Psoas muscle (tissue), 8 donors: ENCODE measurements around the gene RYR1. TPM values are rescaled to one million over a fixed set of nuclear protein-coding genes. Genes with fewer than 3 reads are reported as not detected.
A peak's percentile ranks its signal among the peaks of the same experiment; 100 is the strongest.
"Not testable (repeated sequence)": the region's sequence is repeated elsewhere in the genome, so short reads cannot be mapped to it uniquely, and the experiment has no call there.

Experiments used
- ATAC-seq, 4 donors: fragments of 200-7000 bp; cut with Tn5 transposase; one replicate each; pipeline ENCODE4 v1.9.1; 2020; ENCODE audit warnings: moderate library complexity in 3 of 4, mild to moderate bottlenecking in 2 of 4
- DNase-seq, 2 donors: peaks; one replicate each; pipeline ENCODE4 v3.0.0-alpha.2; 2020
- H3K27ac ChIP-seq: fragments of 200-600 bp; one replicate; pipeline ENCODE4 v1.8.0; 2022
- H3K27me3 ChIP-seq, 3 donors: fragments of 200-600 bp in 1 of 3; one replicate each; pipeline versions ENCODE4 v1.6.1 to v1.8.0; 2013 to 2022; ENCODE audit warnings: low read length in 2 of 3, mild to moderate bottlenecking in 2 of 3, moderate library complexity in 1 of 3; ENCODE audit not compliant: insufficient read depth in 3 of 3
- H3K36me3 ChIP-seq, 2 donors: fragments of 200-600 bp in 1 of 2; one replicate each; pipeline versions ENCODE4 v1.6.1 to v1.8.0; 2013 to 2022; ENCODE audit warnings: low read depth in 1 of 2, mild to moderate bottlenecking in 1 of 2, moderate library complexity in 1 of 2; ENCODE audit not compliant: insufficient read depth in 1 of 2
- H3K4me1 ChIP-seq: fragments of 200-600 bp; one replicate; pipeline ENCODE4 v1.8.0; 2022
- H3K4me3 ChIP-seq: fragments of 200-600 bp; one replicate; pipeline ENCODE4 v1.8.0; 2022; ENCODE audit warnings: mild to moderate bottlenecking
- H3K9me3 ChIP-seq: fragments of 200-600 bp; one replicate; pipeline ENCODE4 v1.8.0; 2022
- WGBS, 3 donors: extraction: QIAGEN DNeasy Blood & Tissue Kit; methylation state at CpG; one replicate each; pipeline versions ENCODE4 v1.1.6 to v1.1.7; 2013; 5-methylcytosine and 5-hydroxymethylcytosine counted together
- intact Hi-C, 2 donors: fragments of 100-400 bp; cut with DNase I; formaldehyde crosslinking; loops; one replicate each; pipeline versions ENCODE4 v1.11.0 to v1.14.2; 2022
- polyA plus RNA-seq, 3 donors: library from polyadenylated mRNA; stranded (reverse); fragments of 200-250 nt; gene quantifications; one replicate each; pipeline ENCODE4 v1.2.3, GENCODE V29; 2013
- total RNA-seq, 4 donors: library from RNA; stranded (reverse); fragmentation: NEBNext Ultra II Directional in 2 of 4; extraction: Animal tissue kit (Norgen Biotek cat#: 25700) in 2 of 4; gene quantifications; one replicate each; pipeline versions ENCODE4 v1.2.1 to v1.2.4, GENCODE V29; 2021 to 2023
- TF ChIP-seq, protein P1 (sequence below): fragments of 200-600 bp; IDR thresholded peaks from one replicate; pipeline ENCODE4 v1.8.0; 2022; ENCODE audit warnings: antibody characterized with exemption
- donor health status: healthy with polysubstance abuse.
- donor health status: DM: no; HTN: no; CAD: no; lungs with moderate emphysema.
- donor health status: Bipolar disorder and iron deficiency.
- donor health status: healthy.
- donor health status: DM: yes; HTN: yes; CAD: no.
- donor health status: DM: no; HTN: no; CAD: no.
- donor health status: DM: no; HTN: no; CAD: no.
- donor health status: DM: yes; HTN: yes; CAD: no.

The RYR1 gene
- total and polyA plus RNA-seq, 7 donors, result 56.0 to 1,211 (median 572) TPM

- 0 to 2% (median 1%) methylated on average over 47 to 82 of the region's 82 CpGs for WGBS, 3 donors
- no peaks in the 10 kb centered on the region for H3K4me1 ChIP-seq
- peaks cover 0 to 18% (median 4%) of the 10 kb centered on the region in 3 donors for H3K27me3 ChIP-seq
- H3K36me3 ChIP-seq, result no peaks in the 10 kb centered on the region
- H3K9me3 ChIP-seq, result no peaks in the 10 kb centered on the region
- DNase-seq, result peak; percentile 96 to 98
- peak within 1 kb of the TSS; percentile 46 for H3K27ac ChIP-seq
- intact Hi-C loops, result loop anchor here in 1 of 2 donors (5.0 kb wide), 1 partner anchor 234 kb away; no protein-coding TSS in a partner anchor
- H3K4me3 ChIP-seq, result peak within 1 kb of the TSS; percentile 93
- TF ChIP-seq, protein P1, sequence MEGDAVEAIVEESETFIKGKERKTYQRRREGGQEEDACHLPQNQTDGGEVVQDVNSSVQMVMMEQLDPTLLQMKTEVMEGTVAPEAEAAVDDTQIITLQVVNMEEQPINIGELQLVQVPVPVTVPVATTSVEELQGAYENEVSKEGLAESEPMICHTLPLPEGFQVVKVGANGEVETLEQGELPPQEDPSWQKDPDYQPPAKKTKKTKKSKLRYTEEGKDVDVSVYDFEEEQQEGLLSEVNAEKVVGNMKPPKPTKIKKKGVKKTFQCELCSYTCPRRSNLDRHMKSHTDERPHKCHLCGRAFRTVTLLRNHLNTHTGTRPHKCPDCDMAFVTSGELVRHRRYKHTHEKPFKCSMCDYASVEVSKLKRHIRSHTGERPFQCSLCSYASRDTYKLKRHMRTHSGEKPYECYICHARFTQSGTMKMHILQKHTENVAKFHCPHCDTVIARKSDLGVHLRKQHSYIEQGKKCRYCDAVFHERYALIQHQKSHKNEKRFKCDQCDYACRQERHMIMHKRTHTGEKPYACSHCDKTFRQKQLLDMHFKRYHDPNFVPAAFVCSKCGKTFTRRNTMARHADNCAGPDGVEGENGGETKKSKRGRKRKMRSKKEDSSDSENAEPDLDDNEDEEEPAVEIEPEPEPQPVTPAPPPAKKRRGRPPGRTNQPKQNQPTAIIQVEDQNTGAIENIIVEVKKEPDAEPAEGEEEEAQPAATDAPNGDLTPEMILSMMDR, result peak; percentile 100
- peak; percentile 98 to 99 (median 98) for ATAC-seq
These were observed 30.4 kb upstream of the RYR1 start, which contains the start of gene FAM98C for GRCh38 chr19:38402967-38403674. Gene FAM98C (plus strand): TSS chr19:38403093. CDS start chr19:38403154, 61 bp downstream.

- Histone ChIP-seq H3K27ac (no peak overlapping the region), H3K4me1 (no peaks in the 10 kb centered on the region), H3K4me3 (no peak overlapping the region), H3K27me3 (peaks cover 0 to 2% (median 0%) of the 10 kb centered on the region in 3 donors), H3K36me3 (no peaks in the 10 kb centered on the region), H3K9me3 (no peaks in the 10 kb centered on the region)
- WGBS, 3 donors, result 94 to 98% (median 98%) methylated on average over 6 of the region's 6 CpGs
- ATAC-seq, result no peak
- TF ChIP-seq, protein P1, result no peak
- intact Hi-C loops, result loop anchor here in 1 of 2 donors (5.0 kb wide), 1 partner anchor 232 kb away; no protein-coding TSS in a partner anchor
- no peak for DNase-seq
These were observed 28.6 kb upstream of the RYR1 start for GRCh38 chr19:38404858-38405257.

- TF ChIP-seq, protein P1, result no peak
- DNase-seq (no peak), ATAC-seq (no peak)
- no peak overlapping the region for H3K4me3 ChIP-seq
- H3K4me1 ChIP-seq, result no peaks in the 10 kb centered on the region
- intact Hi-C loops, result no loop called here
- WGBS, 3 donors, result 93 to 97% (median 96%) methylated on average over 8 of the region's 8 CpGs
- no peaks in the 10 kb centered on the region for H3K27me3 ChIP-seq
- no peaks in the 10 kb centered on the region for H3K9me3 ChIP-seq
- no peak overlapping the region for H3K27ac ChIP-seq
- no peaks in the 10 kb centered on the region for H3K36me3 ChIP-seq
These were observed 28.2 kb upstream of the RYR1 start for GRCh38 chr19:38405276-38405675.

- no peak for DNase-seq
- 50 to 60% (median 52%) methylated on average over 7 of the region's 7 CpGs for WGBS, 3 donors
- Histone ChIP-seq H3K4me1 (no peaks in the 10 kb centered on the region), H3K27me3 (no peaks in the 10 kb centered on the region), H3K27ac (no peak overlapping the region), H3K9me3 (no peaks in the 10 kb centered on the region), H3K36me3 (no peaks in the 10 kb centered on the region), H3K4me3 (no peak overlapping the region)
- TF ChIP-seq, protein P1, result no peak
- intact Hi-C loops, result no loop called here
- ATAC-seq, result peak; percentile 43 to 47 (median 46)
These were observed 23.8 kb upstream of the RYR1 start for GRCh38 chr19:38409631-38410133.

DNA sequence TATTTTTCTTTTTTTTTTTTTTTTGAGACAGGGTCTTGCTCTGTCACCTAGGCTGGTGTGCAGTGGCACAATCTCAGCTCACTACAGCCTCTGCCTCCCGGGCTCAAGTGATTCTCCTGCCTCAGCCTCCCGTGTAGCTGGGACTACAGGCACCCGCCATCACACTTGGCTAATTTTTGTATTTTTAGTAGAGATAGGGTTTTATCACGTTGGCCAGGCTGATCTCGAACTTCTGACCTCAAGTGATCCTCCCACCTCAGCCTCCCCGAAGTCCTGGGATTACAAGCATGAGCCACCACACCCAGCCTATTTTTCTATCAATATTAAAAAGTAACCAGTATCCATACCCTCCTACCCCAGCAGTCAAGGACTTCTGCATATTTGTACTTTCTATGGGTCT lies 23.1 kb upstream of the RYR1 start:
- ATAC-seq, H3K27ac ChIP-seq, H3K4me3 ChIP-seq, H3K27me3 ChIP-seq, H3K4me1 ChIP-seq, H3K9me3 ChIP-seq, H3K36me3 ChIP-seq, intact Hi-C loops, DNase-seq: not testable (repeated sequence)
- WGBS, 3 donors, result 77 to 85% (median 84%) methylated on average over 6 of the region's 6 CpGs
